ENCODE measurements around the gene RNF113B.

RNF113B gene

DNA sequence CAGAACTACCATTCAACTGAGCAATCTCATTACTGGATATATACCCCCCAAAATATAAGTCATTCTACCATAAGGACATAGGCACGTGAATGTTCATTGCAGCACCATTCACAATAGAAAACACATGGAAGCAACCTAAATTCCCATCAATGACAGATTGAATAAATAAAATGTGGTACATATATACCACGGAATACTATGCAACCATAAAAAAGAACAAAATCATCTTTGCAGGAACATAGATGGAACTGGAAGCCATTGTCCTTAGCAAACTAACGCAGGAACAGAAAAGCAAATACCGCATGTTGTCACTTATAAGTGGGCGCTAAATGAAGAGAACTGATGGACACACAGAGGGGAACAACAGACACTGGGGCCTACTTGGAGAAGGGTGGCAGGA lies 14.1 kb downstream of the RNF113B start:
- TF ChIP-seq, protein P1, sequence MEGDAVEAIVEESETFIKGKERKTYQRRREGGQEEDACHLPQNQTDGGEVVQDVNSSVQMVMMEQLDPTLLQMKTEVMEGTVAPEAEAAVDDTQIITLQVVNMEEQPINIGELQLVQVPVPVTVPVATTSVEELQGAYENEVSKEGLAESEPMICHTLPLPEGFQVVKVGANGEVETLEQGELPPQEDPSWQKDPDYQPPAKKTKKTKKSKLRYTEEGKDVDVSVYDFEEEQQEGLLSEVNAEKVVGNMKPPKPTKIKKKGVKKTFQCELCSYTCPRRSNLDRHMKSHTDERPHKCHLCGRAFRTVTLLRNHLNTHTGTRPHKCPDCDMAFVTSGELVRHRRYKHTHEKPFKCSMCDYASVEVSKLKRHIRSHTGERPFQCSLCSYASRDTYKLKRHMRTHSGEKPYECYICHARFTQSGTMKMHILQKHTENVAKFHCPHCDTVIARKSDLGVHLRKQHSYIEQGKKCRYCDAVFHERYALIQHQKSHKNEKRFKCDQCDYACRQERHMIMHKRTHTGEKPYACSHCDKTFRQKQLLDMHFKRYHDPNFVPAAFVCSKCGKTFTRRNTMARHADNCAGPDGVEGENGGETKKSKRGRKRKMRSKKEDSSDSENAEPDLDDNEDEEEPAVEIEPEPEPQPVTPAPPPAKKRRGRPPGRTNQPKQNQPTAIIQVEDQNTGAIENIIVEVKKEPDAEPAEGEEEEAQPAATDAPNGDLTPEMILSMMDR (IDR thresholded peaks at IDR 0.05): no peak
- no peak overlapping the region for H3K27ac ChIP-seq

DNA sequence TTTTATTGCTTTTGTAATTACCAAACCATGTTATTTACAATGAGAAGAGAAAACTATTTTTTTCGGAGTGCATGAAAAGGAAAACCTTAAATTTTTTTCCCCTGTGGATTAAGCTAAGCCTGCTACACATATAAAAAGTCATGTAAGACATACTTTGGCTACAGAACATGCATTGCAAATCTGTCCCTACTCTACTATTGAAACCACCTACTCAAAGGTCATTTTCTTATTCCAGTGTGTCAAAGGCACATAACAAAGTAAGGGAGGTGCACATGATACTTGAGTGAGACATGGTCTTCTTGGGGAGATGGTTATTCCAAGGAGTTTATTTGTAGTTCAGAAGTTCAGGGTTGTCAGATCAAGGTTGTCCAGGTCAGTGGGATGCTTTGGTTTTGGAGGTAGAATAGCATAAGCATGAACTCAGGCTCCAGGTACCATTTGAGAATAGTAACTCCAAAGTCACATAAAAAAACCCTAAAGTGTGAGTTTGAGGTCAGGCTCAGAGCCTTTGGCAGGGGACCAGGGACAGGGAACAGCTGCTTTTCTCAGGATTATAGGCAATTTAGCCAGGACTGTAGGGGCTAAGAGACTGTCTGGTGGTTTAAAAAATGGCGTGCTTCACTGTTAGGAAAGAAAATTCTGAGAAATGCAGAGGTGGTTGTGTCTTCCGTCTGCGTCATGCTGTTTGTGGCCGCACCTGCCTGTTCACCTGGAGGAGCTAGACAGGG lies 18.7 kb downstream of the RNF113B start:
- TF ChIP-seq, protein P1 (IDR thresholded peaks at IDR 0.05): no peak
- no peak for TF ChIP-seq ZFX (IDR thresholded peaks at IDR 0.05; ENCODE audit: borderline replicate concordance)
- H3K27ac ChIP-seq: no peak overlapping the region

DNA sequence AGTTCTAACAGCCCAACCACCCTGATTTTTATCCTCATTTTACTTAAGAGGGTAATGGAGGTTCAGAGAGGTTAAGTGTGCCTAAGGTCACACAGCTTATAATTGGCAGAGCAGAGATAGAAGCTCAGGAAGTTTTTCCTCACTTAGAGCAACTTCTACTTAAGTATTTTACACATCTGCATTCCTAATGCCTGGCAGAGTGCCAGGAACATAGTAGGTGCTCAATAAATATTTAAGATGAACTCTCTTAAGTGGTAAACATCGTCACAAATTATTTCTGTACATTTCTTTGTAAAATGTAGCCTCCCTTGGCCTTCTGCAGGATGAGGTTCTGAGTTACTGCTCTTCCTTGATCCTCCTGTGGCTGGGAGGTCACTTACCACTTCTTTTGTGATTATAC lies 19.5 kb downstream of the RNF113B start:
- TF ChIP-seq, protein P1 (IDR thresholded peaks at IDR 0.05): no peak
- TF ChIP-seq ZFX (IDR thresholded peaks at IDR 0.05; ENCODE audit: borderline replicate concordance): no peak
- no peak overlapping the region for H3K27ac ChIP-seq

DNA sequence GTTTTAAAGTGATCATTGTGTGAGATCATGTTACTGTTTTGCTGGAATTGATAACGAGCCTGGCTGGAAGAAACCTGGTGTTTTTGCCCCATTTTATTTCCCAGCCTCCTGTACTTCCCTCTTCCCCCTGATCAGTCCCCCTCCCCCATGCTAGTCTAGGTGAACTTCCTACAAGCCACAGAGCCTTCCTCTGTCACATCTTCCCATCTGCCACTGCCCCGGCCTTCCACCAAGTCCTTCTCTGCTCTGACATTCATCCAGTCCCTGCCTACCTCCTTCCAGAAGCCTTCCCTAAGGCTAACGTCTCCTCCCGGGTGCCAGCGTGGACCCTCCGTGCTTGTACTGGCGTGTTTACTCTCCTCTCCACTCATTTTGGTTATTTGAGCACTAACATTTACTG lies 19.9 kb downstream of the RNF113B start:
- TF ChIP-seq, protein P1 (IDR thresholded peaks at IDR 0.05): no peak
- TF ChIP-seq ZFX (IDR thresholded peaks at IDR 0.05; ENCODE audit: borderline replicate concordance): no peak
- H3K27ac ChIP-seq: no peak overlapping the region

DNA sequence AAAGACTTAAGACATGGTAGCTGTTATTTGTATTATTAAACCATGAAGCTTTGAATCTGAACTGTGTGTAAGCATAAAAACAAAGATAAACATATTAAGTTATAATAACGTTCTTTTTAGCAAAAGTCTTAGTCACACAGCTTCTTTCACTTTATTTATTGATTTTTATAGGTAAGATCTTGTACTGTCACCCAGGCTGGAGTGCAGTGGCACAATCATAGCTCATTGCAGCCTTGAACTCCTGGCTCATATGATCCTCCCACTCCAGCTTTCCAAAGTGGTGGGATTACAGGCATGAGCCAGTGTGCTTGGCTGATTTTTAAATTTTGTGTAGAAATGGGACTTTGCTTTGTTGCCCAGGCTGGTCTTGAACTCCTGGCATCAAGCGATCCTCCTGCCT lies 20.8 kb downstream of the RNF113B start:
- TF ChIP-seq ZFX (IDR thresholded peaks at IDR 0.05; ENCODE audit: borderline replicate concordance): no peak
- TF ChIP-seq, protein P1 (IDR thresholded peaks at IDR 0.05): no peak
- H3K27ac ChIP-seq: no peak overlapping the region

DNA sequence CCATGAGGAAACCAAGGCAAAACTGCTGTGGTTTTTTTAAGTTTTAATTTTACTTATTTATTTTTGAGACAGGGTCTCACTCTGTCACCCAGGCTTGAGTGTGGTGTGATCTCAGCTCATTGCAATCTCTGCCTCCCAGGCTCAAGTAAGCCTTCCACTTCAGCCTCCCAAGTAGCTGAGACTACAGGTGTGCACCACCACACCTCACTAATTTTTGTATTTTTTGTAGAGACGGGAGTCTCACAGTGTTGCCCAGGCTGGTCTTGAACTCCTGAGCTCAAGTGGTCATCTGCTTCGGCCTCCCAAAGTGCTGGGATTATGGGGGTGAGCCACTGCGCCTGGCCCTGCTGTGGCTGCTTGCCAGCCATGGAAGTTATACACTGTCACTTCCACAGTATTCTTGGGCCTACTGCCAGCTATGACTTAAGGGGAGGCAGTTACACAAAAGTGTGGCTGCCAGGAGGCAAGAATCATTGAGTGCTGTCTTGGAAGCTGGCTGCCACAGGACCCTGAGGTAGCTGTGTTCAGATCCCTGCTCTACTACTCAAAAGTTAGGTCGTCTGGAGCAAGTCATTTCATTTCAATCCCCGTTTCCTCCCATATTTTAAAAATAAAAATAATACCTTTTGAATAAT lies 21.5 kb downstream of the RNF113B start:
- TF ChIP-seq, protein P1 (IDR thresholded peaks at IDR 0.05): no peak
- TF ChIP-seq ZFX (IDR thresholded peaks at IDR 0.05; ENCODE audit: borderline replicate concordance): no peak
- H3K27ac ChIP-seq: no peak overlapping the region

DNA sequence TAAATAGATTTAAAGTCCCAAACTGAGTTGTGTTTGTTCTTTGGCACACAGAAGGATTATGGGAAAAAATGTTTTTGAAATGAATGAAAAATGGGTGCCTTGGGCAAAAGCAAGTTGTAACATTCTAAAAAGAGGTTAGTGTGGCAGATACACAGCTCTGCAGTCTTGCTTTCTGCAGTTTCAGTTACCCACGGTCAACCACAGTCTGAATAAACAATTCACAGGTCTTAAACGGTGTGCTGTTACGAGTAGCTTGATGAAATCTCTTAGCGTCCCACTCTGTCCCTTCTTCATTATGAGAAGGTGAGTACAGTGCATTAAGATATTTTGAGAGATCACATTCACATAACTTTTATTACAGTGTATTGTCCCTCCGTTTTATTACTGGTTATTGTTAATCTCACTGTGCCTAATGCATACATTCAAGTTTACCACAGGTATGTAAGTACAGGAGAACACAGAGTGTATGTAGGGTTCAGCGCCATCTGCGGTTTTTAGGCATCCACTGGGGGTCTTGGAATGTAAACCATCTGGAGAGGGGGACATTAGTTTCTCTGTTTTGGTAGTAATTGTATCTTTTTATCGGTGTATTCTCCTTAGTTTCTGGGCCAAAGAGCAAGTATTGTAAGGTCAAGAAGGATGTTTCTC lies 26.1 kb downstream of the RNF113B start:
- H3K27ac ChIP-seq: no peak overlapping the region
- TF ChIP-seq, protein P1 (IDR thresholded peaks at IDR 0.05): no peak
- TF ChIP-seq ZFX (IDR thresholded peaks at IDR 0.05; ENCODE audit: borderline replicate concordance): no peak
